ENCODE results near the gene SORCS2.

DNA sequence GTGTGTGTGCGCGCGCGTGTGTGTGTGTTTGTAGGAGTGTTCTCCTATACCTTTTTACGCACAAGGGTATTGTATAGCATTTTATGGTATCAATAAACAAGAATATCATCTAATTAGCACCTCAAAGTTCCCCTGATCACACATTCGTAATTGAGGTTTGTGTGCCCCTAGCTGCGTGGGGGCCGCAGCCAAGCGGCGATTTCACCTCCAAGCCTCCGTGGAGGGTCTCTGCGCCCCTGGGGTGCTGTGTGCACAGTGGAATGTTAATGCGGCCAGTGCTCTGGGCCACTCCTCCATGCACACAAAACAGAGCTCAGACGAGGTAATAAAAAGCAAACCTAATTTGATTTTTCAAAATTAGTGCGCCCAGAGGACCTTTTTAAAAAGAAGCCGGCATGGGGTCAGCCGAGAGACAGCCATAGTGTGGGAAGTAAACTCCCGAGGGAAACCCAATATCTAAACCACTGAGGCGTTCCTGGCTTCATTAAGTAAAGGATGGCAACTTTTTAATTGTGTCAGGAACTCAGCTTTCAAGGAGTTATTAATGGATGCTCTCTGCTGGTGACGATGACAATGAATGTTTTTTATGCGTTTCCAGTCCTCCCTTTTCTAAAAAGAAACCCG is 110.6 kb downstream of the SORCS2 start:
- TF ChIP-seq POLR2A (IDR thresholded peaks at IDR 0.05; ENCODE audit: low read length): no peak
- TF ChIP-seq GATA1 (IDR thresholded peaks at IDR 0.05; ENCODE audit: low read depth, low read length): no peak
